HG02623 (cell line): Measurements from ENCODE around the gene FGD6.
A peak's percentile ranks its signal among the peaks of the same experiment; 100 is the strongest.
"Not testable (repeated sequence)": the region's sequence is repeated elsewhere in the genome, so short reads cannot be mapped to it uniquely, and the experiment has no call there.

Experiments
- ATAC-seq: cut with Tn5 transposase; IDR thresholded peaks from one replicate; pipeline ENCODE4 v1.9.1; 2021; ENCODE audit warnings: moderate library complexity; ENCODE audit not compliant: unreplicated experiment

Gene FGD6

DNA sequence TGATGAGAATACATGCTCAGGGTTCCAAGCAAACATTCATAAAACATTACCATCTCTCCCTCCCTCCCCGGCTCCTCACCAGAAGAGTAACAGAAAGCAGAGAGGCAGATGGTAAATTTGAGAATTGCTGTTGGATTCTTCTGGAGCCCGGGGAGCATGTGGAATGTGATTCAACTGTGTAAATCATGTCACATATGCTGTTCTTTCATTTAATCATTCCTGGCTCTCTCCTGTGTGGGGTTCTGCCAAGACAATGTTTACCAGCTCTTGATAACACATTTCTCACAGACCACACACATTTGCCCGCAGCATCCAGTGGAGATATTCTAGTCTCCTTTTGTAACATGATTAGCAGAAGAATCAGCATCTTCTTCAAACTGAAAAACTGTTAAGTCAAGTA is 120.4 kb downstream of the FGD6 start:
- no peak for ATAC-seq

DNA sequence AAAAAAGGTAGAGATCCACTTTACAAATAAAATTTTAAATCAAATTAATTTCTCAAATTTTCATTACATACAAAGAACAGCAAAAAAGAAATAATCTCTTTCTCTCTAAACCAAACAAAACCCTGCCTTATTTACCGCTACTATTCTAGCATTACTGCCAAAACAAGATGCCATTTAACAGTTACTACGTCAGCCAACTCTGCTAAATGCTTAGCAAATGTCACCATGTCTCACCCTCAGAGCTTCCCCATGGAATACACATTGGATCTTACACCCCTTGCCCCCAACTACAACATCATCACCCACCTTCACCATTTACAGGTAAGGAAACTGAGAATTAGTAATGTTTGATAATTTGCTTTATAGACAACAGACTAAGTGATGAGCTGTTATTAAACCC is 120.9 kb downstream of the FGD6 start:
- ATAC-seq, result no peak

DNA sequence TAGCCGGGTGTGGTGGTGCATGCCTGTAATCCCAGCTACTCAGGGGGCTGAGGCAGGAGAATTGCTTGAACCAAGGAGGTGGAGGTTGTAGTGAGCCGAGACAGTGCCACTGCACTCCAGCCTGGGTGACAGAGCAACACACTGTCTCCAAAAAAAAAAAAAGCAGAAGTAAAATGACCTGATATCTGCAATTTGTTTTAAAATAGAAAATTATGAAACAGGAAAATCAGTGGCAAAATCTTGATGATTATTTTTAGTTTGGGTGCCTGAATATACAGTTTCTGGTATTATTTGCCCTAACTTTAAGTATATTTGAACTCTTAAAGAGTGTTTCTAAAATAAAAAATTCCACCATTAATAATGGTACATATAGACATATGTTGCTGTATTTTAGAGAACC is 121.4 kb downstream of the FGD6 start:
- not testable (repeated sequence) for ATAC-seq

- ATAC-seq, result no peak
These were observed 127.8 kb downstream of the FGD6 start for GRCh38 chr12:95089462-95089861.

- ATAC-seq, result peak; percentile 74
These were observed 128.9 kb downstream of the FGD6 start for GRCh38 chr12:95088379-95088778.

DNA sequence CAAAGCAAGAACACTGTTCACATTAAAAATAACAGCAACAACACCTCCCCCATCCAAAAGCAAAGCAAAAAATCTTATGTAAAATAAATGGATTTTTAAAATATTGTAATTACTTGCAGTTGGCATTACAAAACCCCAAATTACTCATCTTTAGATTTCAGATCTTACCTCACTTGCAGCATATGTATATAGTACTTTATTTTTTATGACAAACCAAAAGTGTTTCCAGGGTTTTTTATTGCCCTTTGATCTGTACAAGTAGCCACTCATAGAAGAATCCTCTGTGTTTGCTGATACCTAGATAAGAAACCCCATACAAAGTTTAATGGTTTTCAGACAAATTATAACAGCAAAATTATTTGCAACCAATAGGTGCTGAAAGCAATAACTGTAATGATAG is 131.7 kb downstream of the FGD6 start:
- no peak for ATAC-seq

DNA sequence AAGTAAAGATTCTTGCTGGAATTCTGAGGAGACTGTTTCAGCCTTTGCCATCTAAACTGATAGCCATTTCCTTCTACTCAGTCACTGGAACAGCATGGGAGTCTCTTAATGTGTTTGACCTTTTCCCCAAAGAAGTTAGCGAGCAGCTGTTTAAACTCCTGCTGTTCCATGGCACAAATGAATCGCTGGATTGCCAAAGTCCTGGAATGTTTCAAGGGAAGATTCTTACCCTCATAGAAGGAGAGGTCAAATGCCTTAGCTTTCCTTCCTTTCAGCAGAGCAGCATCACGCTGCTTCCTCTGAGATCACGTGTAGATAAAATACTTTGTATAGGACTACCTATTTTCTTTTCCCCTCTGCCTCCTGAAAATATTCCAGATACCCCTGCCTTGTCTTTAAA is 133.3 kb downstream of the FGD6 start:
- no peak for ATAC-seq

- ATAC-seq, result no peak
These were observed 133.8 kb downstream of the FGD6 start for GRCh38 chr12:95083471-95083870.

DNA sequence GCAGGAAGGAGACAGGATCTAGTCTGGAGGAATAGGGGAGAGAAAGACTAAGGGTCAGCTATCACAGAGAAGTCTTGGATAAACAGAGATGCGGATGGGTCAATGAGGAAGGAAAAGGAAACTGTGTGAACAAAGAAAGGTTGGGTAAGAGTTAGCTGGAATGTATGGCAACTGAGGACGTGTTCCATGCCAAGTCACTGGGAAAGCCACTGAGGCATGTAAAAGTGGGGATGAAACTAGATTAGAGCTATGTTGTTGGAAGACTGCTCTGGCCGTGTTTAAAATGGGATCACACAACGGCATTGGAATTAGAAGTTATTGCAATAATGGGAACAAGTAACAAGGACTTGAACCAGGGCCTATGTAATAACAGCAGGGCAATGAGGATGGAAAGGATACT is 139.9 kb downstream of the FGD6 start:
- no peak for ATAC-seq

DNA sequence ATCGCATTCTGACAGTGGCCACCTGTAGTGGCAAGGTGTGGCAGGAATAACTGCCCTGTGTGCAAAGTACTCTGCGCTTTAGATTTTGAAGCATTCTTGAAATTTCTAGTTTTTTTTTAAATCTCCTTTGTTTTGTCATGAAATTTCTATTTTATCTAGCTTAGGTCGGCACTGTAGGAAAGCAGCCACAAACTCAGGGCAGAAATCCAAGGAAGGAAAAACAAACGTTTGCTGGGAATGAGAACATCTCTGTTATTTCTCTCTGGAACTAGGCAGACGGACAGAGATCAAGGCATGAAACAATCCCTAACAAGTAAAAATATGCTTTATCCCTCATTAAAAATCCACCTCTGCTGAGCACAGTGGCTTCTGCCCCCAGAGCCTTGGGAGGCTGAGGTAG is 142.5 kb downstream of the FGD6 start:
- ATAC-seq, result no peak

DNA sequence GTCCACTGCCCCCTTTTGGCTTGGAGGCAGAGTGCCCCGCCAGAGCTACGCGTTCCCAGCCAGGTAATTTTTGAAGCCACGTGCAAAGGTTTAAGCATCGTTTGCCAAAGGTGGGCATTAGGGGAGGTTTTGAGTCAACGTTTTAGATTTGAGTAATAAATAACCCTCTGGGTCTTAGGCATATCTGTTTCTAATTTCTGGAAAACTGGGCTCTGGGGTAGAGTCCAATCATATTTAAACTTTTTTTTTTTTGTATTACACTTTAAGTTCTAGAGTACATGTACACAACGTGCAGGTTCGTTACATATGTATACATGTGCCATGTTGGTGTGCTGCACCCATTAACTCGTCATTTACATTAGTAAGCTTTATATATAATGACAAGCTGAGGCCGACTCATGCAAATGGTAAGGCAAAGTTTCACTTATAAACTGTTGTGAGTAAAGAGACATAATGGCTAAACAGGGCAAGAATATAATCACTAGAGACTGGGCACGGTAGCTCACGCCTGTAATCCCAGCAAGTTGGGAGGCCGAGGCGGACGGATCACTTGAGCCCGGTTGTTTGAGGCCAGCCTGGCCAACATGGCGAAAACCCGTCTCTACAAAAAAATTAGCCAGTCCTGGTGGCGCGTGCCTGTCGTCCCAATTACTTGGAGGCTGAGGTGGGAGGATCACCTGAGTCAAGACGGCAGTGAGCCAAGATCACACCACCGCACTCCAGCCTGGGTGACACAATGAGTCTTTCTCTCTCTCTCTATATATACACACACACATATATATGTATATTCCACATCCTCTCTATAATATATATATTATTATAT is 143.4 kb downstream of the FGD6 start:
- no peak for ATAC-seq

GRCh38 chr12:95072900-95073697 is 144.2 kb downstream of the FGD6 start, which contains the start of gene NR2C1:
Gene NR2C1, minus strand, starts transcription at chr12:95073618. Its CDS starts 6,234 bp downstream, at chr12:95067384.
- ATAC-seq, result peak; percentile 96

- no peak for ATAC-seq
These were observed 146.9 kb downstream of the FGD6 start for GRCh38 chr12:95070378-95070777.

- no peak for ATAC-seq
These were observed 151.0 kb downstream of the FGD6 start for GRCh38 chr12:95066091-95066855.

DNA sequence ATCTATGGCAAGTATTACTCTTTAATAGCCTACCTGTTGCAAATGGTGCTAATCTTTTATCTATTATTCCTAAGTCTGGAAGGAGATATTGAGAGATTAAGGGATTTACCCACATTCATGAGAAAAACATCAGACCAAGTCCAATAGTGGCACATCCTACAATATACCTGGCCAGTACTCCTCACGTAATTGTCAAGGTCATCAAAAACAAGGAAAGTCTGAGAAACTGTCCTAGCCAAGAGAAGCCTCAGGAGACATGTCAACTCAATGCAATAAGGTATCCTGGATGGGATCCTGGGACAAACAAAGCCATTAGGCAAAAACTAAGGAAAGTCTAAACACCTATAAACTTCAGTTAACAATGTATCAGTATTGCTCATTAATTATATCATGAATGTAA is 156.3 kb downstream of the FGD6 start:
- ATAC-seq, result no peak

- no peak for ATAC-seq
These were observed 157.3 kb downstream of the FGD6 start for GRCh38 chr12:95059984-95060383.

- ATAC-seq, result no peak
These were observed 159.8 kb downstream of the FGD6 start for GRCh38 chr12:95057424-95057823.

GRCh38 chr12:95055057-95055456 is 162.2 kb downstream of the FGD6 start:
- ATAC-seq, result no peak

GRCh38 chr12:95054206-95054605 is 163.1 kb downstream of the FGD6 start:
- no peak for ATAC-seq

DNA sequence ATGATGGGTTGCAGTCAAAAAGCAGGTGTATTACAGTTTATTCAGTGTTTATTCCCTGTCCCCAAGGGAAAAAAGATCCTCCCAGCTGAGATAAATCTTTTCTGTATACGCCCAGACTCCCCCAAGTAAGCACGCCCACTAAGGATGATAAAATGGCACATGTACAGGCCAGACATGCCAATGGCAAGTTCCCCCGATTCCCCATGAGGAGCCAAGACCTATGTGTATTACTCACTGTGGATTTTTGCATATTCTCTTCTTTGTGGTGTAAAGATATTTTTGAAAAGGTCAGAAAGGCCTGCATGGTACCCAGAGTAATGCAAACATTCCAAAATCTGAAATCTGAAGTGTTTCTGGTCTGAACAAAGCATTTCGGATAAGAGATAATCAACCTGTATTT is 166.0 kb downstream of the FGD6 start:
- ATAC-seq, result no peak

DNA sequence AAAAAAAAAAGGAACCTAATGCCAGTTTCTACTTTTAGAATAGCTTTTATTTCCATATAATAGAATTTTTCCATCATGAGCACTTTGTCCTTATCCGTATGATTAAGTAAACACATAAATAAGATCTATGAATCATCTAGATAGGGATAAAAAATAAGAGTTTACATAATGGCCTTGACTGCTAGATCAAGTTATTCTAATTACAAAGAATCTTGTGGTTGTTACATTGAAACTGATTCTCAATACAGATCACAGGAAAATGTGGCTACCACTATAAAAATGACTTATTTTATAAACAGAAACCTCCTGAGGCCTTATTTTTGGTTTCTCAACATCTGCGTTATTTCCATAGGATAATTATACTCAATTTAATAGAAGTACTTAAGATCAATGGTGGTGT is 179.4 kb downstream of the FGD6 start:
- no peak for ATAC-seq
